Uterus (tissue), 4 donors: Measurements from ENCODE around the gene ZNF441. TPM values are rescaled to one million over a fixed set of nuclear protein-coding genes. Genes with fewer than 3 reads are reported as not detected.

Experiments used
- DNase-seq, 2 donors: peaks; one replicate each; pipeline ENCODE4 v3.0.0-alpha.2; 2019 to 2020
- H3K27ac ChIP-seq, 2 donors: fragments of 200-600 bp; sonication (generic); 1 replicate in 1 of 2; 2 replicates in 1 of 2; pipeline ENCODE4 v1.5.1; 2016 to 2018
- H3K27me3 ChIP-seq, 2 donors: fragments of 200-600 bp; sonication (generic); one replicate each; pipeline ENCODE4 v1.5.1; 2018 to 2019; ENCODE audit warnings: control low read depth in 1 of 2
- H3K36me3 ChIP-seq, 2 donors: fragments of 200-600 bp; sonication (generic); one replicate each; pipeline ENCODE4 v1.5.1; 2019; ENCODE audit warnings: control low read depth in 1 of 2
- H3K4me1 ChIP-seq, 2 donors: fragments of 200-600 bp; sonication (generic); one replicate each; pipeline ENCODE4 v1.5.1; 2018 to 2019; ENCODE audit warnings: control low read depth in 1 of 2
- H3K4me3 ChIP-seq, 2 donors: fragments of 200-600 bp; sonication (generic); 1 replicate in 1 of 2; 2 replicates in 1 of 2; pipeline ENCODE4 v1.5.1; 2018 to 2019; ENCODE audit warnings: mild to moderate bottlenecking in 1 of 2
- H3K9me3 ChIP-seq, 2 donors: fragments of 200-600 bp; sonication (generic); one replicate each; pipeline ENCODE4 v1.5.1; 2019; ENCODE audit warnings: control low read depth in 1 of 2
- POLR2A ChIP-seq, 2 donors: fragments of 450-650 bp; IDR thresholded peaks; one replicate each; pipeline ENCODE4 v1.6.1; 2016; ENCODE audit warnings: antibody characterized with exemption in 2 of 2, mild to moderate bottlenecking in 1 of 2, moderate library complexity in 1 of 2
- intact Hi-C: fragments of 100-400 bp; cut with DNase I; formaldehyde crosslinking; loops from one replicate; pipeline ENCODE4 v1.15.1; 2023; ENCODE audit warnings: low total_unique reads
- total RNA-seq, 4 donors: library from RNA; depleted of rRNA in 3 of 4; stranded (reverse); fragments of >200 nt in 3 of 4; gene quantifications; one replicate each; pipeline versions ENCODE4 v1.1.0 to v1.2.4, GENCODE V29; 2014 to 2023
- TF ChIP-seq, protein P1 (sequence below), 4 experiments: fragments of 200-600 bp in 2 of 4; fragments of 450-650 bp in 2 of 4; sonication (generic) in 2 of 4; IDR thresholded peaks; one replicate each; pipeline ENCODE4 v1.5.1; 2016 to 2019; ENCODE audit warnings: antibody characterized with exemption in 4 of 4, mild to moderate bottlenecking in 2 of 4, moderate library complexity in 1 of 4
- donor health status: DM: yes; HTN: yes; CAD: no.

The ZNF441 gene
- total RNA-seq, 4 donors from 2014 or later: 8.5 to 25.6 (median 19.8) TPM

DNA sequence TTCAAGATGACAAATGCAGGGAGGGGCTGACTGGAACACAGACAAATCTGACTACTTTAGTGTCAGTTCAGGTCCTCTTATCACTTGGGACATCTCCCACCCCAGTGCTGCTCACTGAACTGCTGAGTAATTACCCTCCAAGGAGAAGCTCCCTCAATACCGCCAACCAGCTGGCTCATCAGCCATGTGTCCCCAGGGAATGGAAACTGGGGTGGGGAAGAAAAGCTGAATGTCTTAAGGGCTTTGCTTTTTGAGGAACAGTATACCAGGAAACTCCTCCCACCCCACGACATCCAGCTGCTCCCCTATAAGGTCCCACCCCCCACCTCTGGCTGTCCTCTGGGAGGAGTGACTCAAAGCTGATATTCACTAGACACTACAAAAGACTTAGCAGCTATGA, 30.1 kb upstream of the ZNF441 start:
- no peaks in the 10 kb centered on the region for H3K36me3 ChIP-seq
- H3K9me3 ChIP-seq: no peaks in the 10 kb centered on the region
- H3K4me3 ChIP-seq: no peak overlapping the region
- peaks cover 0 to 7% of the 10 kb centered on the region in 2 donors for H3K4me1 ChIP-seq
- DNase-seq: peak in 1 of 2 donors; percentile 19
- TF ChIP-seq, protein P1, sequence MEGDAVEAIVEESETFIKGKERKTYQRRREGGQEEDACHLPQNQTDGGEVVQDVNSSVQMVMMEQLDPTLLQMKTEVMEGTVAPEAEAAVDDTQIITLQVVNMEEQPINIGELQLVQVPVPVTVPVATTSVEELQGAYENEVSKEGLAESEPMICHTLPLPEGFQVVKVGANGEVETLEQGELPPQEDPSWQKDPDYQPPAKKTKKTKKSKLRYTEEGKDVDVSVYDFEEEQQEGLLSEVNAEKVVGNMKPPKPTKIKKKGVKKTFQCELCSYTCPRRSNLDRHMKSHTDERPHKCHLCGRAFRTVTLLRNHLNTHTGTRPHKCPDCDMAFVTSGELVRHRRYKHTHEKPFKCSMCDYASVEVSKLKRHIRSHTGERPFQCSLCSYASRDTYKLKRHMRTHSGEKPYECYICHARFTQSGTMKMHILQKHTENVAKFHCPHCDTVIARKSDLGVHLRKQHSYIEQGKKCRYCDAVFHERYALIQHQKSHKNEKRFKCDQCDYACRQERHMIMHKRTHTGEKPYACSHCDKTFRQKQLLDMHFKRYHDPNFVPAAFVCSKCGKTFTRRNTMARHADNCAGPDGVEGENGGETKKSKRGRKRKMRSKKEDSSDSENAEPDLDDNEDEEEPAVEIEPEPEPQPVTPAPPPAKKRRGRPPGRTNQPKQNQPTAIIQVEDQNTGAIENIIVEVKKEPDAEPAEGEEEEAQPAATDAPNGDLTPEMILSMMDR (IDR thresholded peaks at IDR 0.05): no peak
- TF ChIP-seq POLR2A (IDR thresholded peaks at IDR 0.05): no peak
- intact Hi-C loops: no loop called here
- H3K27ac ChIP-seq: no peak overlapping the region
- H3K27me3 ChIP-seq: no peaks in the 10 kb centered on the region

DNA sequence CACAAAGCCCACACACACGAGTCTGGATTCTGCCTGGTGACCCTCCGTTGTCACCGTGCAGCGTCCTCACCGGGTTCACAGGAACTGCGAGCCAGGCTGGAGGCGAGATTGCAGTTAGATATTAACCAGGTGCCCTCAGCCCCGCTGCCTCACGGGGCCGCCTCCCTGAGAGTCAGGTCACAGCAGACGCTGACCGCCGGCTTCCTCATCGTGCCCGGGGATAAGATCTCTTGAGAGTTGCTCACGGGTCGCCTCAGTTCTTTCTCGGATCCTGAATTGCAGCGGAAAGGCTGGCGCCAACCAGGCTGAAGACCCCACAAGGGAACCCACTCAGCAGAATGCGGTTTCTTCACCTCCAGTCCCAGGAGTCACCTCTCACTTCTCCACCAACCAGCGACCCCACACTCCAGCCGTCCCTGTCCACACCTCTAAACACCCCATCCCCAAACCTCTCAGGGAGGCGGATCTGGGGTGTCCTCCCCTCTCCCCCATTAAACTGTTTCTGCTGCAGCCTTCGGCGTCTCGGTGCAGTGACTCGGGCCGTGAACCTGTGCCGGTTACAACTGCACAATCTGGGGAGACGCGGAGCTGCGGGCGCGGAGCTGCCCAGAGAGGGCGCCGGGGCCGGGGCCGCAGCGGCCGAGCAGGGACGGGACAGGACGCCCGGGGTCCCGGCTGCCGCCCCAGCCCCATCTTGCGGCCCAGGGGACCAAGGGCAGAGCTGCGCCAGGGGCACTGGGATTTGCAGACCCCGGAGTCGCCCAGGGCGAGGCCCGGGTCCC, 28.6 kb upstream of the ZNF441 start:
- peaks cover 0 to 7% of the 10 kb centered on the region in 2 donors for H3K4me1 ChIP-seq
- H3K36me3 ChIP-seq: no peaks in the 10 kb centered on the region
- peak; percentile 23 to 26 for DNase-seq
- intact Hi-C loops: no loop called here
- H3K4me3 ChIP-seq: peak overlapping the region; percentile 76 to 89
- H3K27me3 ChIP-seq: no peaks in the 10 kb centered on the region
- peak overlapping the region; percentile 83 to 89 for H3K27ac ChIP-seq
- TF ChIP-seq, protein P1 (IDR thresholded peaks at IDR 0.05): no peak
- no peak for TF ChIP-seq POLR2A (IDR thresholded peaks at IDR 0.05)
- H3K9me3 ChIP-seq: no peaks in the 10 kb centered on the region

- DNase-seq: peak; percentile 99 to 100
- intact Hi-C loops: no loop called here
- peaks cover 0 to 7% of the 10 kb centered on the region in 2 donors for H3K4me1 ChIP-seq
- H3K36me3 ChIP-seq: no peaks in the 10 kb centered on the region
- no peaks in the 10 kb centered on the region for H3K27me3 ChIP-seq
- TF ChIP-seq, protein P1 (IDR thresholded peaks at IDR 0.05): peak in 1 of 4 experiments; percentile 2
- peak; percentile 67 to 85 for TF ChIP-seq POLR2A (IDR thresholded peaks at IDR 0.05)
- peak within 1 kb of the TSS; percentile 76 to 89 for H3K4me3 ChIP-seq
- H3K27ac ChIP-seq: peak within 1 kb of the TSS; percentile 87 to 89
- no peaks in the 10 kb centered on the region for H3K9me3 ChIP-seq
Measured at GRCh38 chr19:11738746-11739620, 27.8 kb upstream of the ZNF441 start, which contains the start of gene ZNF823. TSS of gene ZNF823 (minus strand) at chr19:11738946. CDS start at chr19:11738819, 127 bp downstream.

- Histone ChIP-seq H3K27me3 (no peaks in the 10 kb centered on the region), H3K36me3 (no peaks in the 10 kb centered on the region), H3K9me3 (peaks cover 0 to 13% of the 10 kb centered on the region in 2 donors), H3K27ac (no peak overlapping the region), H3K4me1 (no peaks in the 10 kb centered on the region), H3K4me3 (no peak overlapping the region)
- no peak for DNase-seq
- TF ChIP-seq, protein P1 (IDR thresholded peaks at IDR 0.05): no peak
- TF ChIP-seq POLR2A (IDR thresholded peaks at IDR 0.05): no peak
- intact Hi-C loops: no loop called here
Measured at GRCh38 chr19:11745869-11746268, 20.9 kb upstream of the ZNF441 start.
